WI38 (cell line): Measurements from ENCODE around the gene SPOPL.

Experiments used
- H3K4me3 ChIP-seq: 2 replicates; pipeline ENCODE4 v1.5.1; 2011; ENCODE audit warnings: low read depth, mild to moderate bottlenecking, control low read depth, low read length
- CTCF ChIP-seq: IDR thresholded peaks from 2 replicates; pipeline ENCODE4 v1.5.1; 2012; ENCODE audit warnings: low read depth, mild to moderate bottlenecking, control low read depth, low read length

Gene SPOPL

GRCh38 chr2:138621139-138621538 lies 119.6 kb downstream of the SPOPL start:
- TF ChIP-seq CTCF = no peak
- H3K4me3 ChIP-seq = no peak overlapping the region

- H3K4me3 ChIP-seq = no peak overlapping the region
- no peak for TF ChIP-seq CTCF
These were observed 121.0 kb downstream of the SPOPL start for GRCh38 chr2:138622613-138623012.
